GM12891 (cell line): Measurements from ENCODE around the gene CCDC59.

Source experiments
- PAX5 ChIP-seq: IDR thresholded peaks from 2 replicates; pipeline ENCODE4 v1.6.1; 2011; ENCODE audit warnings: low read length, moderate library complexity, mild to moderate bottlenecking; ENCODE audit not compliant: insufficient read depth, severe bottlenecking
- POLR2A ChIP-seq: IDR thresholded peaks from 2 replicates; pipeline ENCODE4 v1.6.1; 2011; ENCODE audit warnings: low read depth, low read length, control low read depth
- POLR2AphosphoS5 ChIP-seq: IDR thresholded peaks from 2 replicates; pipeline ENCODE4 v1.6.1; 2011; ENCODE audit warnings: low read depth, low read length, control low read depth
- POU2F2 ChIP-seq: IDR thresholded peaks from 2 replicates; pipeline ENCODE4 v1.6.1; 2011; ENCODE audit warnings: low read depth, mild to moderate bottlenecking, control low read depth, low read length, moderate library complexity
- SPI1 ChIP-seq: IDR thresholded peaks from 2 replicates; pipeline ENCODE4 v1.6.1; 2011; ENCODE audit warnings: low read depth, low read length, control low read depth
- TAF1 ChIP-seq: IDR thresholded peaks from 2 replicates; pipeline ENCODE4 v1.6.1; 2011; ENCODE audit warnings: low read depth, low read length, control low read depth

DNA sequence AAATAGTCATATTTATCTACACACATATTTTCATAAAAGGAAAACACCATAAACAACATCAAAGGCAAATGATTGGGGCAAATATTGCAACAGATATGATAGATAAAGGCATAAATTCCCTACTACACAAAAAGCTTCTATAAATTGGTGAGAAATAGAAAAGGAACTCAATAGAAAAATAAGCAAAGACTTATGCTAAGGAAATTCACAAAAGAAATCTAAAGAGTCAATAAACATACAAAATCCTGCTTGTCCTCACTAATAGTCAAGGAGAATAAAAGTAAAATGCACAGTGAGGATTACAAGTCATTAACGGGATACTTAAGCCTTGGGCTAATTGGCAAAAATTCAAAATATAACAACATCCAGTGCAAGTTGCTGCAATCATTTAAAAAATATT lies 30.3 kb downstream of the CCDC59 start:
- TF ChIP-seq TAF1 (no peak), POLR2A (no peak), POLR2AphosphoS5 (no peak), SPI1 (no peak), PAX5 (no peak), POU2F2 (no peak)
